Tongue (tissue), 2 donors: ENCODE results near the gene PHTF1. TPM values are rescaled to one million over a fixed set of nuclear protein-coding genes. Genes with fewer than 3 reads are reported as not detected.
"Not testable (repeated sequence)": the region's sequence is repeated elsewhere in the genome, so short reads cannot be mapped to it uniquely, and the experiment has no call there.

Source experiments
- DNase-seq: peaks from one replicate; pipeline ENCODE4 v3.0.0-alpha.2; 2015
- total RNA-seq: library from RNA; depleted of rRNA; stranded (reverse); fragments of >200 nt; gene quantifications from one replicate; pipeline ENCODE4 v1.2.3, GENCODE V29; 2014

PHTF1 gene
- total RNA-seq, 1 donor from 2014 or later = 12.9 TPM

GRCh38 chr1:113718621-113719020, 40.7 kb downstream of the PHTF1 start:
- DNase-seq = not testable (repeated sequence)

- not testable (repeated sequence) for DNase-seq
These were observed 41.8 kb downstream of the PHTF1 start for GRCh38 chr1:113717506-113717905.

DNA sequence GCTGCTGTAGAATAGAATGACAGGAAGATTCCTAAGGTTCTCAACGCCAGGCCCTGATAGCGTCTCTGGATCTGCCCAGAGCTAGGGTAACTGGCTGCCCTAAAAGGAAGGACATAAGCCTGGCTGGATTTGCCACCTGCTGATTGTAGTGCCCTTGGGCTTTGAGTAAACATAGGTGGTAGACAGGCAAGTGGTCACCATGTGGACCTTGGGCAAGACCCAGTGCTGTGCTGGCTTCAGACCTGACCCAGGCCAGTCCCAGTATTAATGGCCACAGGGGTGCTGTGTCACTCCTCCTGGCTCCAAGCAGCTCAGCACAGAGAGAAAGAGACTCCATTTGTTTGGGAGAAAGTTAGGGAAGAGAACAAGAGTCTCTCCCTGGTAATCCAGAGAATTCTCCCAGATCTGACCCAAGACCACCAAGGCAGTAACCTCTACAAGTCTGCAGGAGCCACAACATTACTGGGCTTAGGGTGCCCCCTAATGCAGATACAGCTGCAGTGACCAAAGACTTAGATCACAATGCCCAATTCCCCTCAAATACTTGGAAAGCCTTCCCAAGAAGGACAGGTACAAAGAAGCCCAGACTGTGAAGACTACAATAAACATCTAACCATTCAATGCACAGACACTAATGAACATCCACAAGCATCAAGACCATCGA, 44.5 kb downstream of the PHTF1 start:
- DNase-seq = peak; percentile 5

DNA sequence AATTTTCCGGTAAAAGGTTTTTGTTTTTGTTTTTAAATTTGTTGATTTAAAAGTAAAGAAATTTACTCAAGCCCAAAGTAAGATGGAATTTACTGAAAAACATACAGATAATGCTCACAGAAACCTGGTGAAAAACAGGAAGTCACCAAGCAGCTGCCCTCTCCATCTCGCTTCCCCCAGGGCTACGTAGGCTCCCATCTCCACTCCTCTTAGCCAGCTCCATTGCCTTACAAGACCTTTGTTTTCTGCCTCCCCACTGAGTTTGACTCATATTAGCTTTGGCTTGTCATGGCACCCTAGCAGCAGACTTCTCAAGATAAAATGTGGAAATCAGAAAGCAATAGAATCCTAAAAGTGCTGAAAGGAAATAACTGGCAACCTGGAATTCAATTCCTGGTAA, 57.9 kb downstream of the PHTF1 start:
- no peak for DNase-seq

- DNase-seq = no peak
These were observed 64.4 kb downstream of the PHTF1 start for GRCh38 chr1:113694910-113695309.

DNA sequence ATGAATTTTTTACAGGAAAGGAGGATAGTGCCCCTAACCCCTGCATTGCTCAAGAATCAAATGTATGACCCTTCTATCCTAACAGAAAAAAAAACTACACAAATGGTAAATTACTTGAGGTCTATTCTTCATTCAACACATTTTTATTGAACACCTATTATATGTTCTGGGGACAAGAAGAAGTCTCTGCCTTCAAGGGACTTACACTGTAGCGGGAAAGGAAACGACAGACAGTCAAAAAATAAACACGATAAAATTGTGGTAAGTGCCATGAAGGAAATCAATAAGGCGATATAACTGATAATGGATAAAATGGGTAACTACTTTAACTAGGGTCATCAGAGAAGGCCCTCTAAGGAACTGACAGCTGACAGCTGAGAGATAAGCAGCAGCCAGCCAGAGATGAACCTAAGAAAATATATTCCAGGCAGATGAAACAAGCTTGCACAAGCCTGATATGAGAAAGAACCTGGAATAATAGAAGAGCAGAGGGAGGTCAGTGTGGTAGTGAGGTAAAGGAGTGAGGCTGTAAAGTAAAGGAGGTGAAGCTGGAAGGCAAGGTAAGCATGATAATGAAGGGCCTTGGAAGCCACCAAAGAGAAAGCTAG, 66.4 kb downstream of the PHTF1 start:
- DNase-seq = no peak

- DNase-seq = no peak
These were observed 66.9 kb downstream of the PHTF1 start for GRCh38 chr1:113692342-113692741.

GRCh38 chr1:113691184-113691583, 68.1 kb downstream of the PHTF1 start:
- no peak for DNase-seq

GRCh38 chr1:113686891-113687618, 72.2 kb downstream of the PHTF1 start:
- DNase-seq = peak; percentile 21

GRCh38 chr1:113684153-113684541, 75.1 kb downstream of the PHTF1 start:
- DNase-seq = peak; percentile 76

- peak; percentile 50 for DNase-seq
These were observed 75.7 kb downstream of the PHTF1 start for GRCh38 chr1:113683384-113684152.

DNA sequence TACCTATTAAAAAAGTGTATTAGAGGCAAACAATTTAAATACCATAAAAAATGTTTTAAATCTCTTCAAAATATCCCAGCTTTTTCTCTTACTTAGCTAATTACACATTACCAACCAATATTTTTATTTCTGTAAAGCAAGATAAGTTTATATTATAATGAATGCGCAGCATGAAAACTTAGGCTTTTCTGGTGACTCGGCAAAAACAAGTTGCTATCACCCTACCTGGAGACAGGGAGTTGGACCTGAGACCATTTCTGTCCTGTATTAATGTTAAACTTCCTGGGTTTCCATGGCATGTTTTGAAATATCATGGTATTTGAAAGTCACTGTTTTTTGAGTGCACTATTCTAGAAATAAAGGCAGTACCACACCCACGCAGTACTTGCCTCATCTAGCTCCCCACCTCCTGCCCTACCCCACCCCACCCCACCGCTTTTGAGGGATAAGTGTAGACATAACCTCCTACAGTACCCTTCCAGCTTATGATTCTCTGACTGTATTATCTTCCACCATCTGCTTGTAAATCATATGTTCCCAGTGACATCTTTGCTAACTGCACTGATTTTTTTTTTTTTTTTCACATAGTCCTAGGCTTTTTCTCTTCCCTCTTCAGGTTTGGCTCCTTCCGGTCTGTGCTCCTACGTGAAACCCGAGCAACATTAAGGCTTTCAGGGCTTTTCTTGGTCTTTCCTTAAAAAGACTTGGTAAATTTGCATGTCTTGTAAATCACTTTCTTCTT, 77.5 kb downstream of the PHTF1 start:
- no peak for DNase-seq

DNA sequence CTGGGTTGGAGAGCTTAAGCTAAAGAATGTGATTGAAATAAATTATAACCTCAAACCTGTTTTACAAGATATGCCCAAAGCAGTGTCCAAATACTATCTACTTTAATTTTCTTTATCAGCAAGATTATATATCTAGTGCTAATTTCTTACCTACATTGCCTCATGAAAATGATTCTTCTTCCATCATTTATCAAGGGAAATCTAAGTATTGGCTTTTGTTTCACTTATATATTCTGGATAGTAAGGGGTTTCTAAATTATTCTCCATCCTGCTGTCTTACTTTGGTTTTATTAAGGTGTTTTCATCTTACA, 81.2 kb downstream of the PHTF1 start:
- no peak for DNase-seq

- peak; percentile 77 for DNase-seq
These were observed 81.8 kb downstream of the PHTF1 start for GRCh38 chr1:113677250-113678158.

- DNase-seq = no peak
These were observed 82.8 kb downstream of the PHTF1 start for GRCh38 chr1:113676524-113676923.

DNA sequence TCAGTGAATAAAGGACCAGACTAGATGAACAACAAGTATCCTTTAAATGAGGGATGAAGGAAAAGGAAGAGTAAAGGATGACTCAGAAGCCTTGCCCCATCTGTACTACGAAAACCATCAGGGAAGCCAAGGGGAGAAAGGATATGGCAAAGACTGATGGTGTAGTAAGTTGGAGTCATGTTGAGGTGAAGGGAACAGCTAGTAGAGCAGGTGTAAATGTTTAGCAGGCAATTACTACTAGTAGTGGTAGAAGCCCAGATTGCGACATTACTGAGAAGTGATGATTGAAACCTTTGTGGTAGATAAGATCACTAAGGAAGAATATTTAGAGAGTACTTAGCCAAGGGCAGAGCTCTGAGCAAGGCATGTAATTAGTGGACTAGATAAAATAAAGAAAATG, 84.0 kb downstream of the PHTF1 start:
- no peak for DNase-seq

DNA sequence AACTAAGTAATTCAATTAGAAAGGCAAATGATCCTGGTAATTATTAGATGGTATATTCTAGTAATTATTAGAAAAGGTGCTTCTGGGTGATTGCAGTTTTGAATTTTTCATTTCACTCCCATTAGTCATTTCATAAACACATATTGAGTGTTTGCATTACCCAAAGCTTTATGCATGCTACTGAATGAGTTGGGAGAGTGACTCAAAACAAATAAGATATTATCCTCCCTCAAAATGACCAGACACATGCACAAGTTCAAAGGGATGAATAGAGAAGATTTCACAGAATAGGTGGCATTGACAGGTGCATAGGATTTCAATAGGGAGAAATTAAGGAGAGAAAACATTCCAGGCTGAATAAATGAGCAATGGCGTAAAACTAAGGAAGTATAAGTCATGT, 84.7 kb downstream of the PHTF1 start:
- DNase-seq = no peak

- no peak for DNase-seq
These were observed 86.8 kb downstream of the PHTF1 start for GRCh38 chr1:113672491-113672890.

- no peak for DNase-seq
These were observed 88.6 kb downstream of the PHTF1 start for GRCh38 chr1:113670650-113671049.

- DNase-seq = no peak
These were observed 89.3 kb downstream of the PHTF1 start for GRCh38 chr1:113669988-113670387.

DNA sequence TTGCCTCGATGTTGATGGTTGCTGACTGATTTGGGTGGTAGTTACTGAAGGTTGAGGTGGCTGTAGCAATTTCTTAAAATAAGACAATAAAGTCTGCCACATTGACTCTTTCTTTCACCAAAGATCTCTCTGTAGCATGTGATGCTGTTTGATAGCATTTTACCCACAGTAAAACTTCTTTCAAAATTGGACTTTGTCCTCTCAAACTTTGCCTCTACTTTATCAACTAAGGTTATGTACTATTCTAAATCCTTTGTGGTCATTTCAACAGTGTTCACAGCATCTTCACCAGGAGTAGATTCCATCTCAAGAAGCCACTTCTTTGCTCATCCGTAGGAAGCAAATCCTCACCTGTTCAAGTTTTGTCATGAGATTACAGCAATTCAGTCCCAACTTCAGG, 93.2 kb downstream of the PHTF1 start:
- no peak for DNase-seq
